Smooth muscle cell (in vitro differentiated cells): Measurements from ENCODE around the gene PRR7. TPM values are rescaled to one million over a fixed set of nuclear protein-coding genes. Genes with fewer than 3 reads are reported as not detected.

Source experiments
- DNase-seq: peaks from one replicate; lab custom pipeline; 2025; ENCODE audit not compliant: unreplicated experiment; lab: John Stamatoyannopoulos, UW
- H2AFZ ChIP-seq: fragments of 200-600 bp; sonication (generic); 2 replicates; pipeline ENCODE4 v1.6.0; 2016; ENCODE audit warnings: antibody characterized with exemption, low read depth, mild to moderate bottlenecking
- H3F3A ChIP-seq: fragments of 200-600 bp; sonication (generic); 2 replicates; pipeline ENCODE4 v1.6.0; 2017; ENCODE audit warnings: antibody characterized with exemption, low read depth
- H3K27ac ChIP-seq: fragments of 200-600 bp; sonication (generic); 2 replicates; pipeline ENCODE4 v1.5.1; 2016; ENCODE audit warnings: low read depth, mild to moderate bottlenecking
- H3K27me3 ChIP-seq: fragments of 200-600 bp; sonication (generic); 2 replicates; pipeline ENCODE4 v1.6.1; 2016; ENCODE audit warnings: low read depth, mild to moderate bottlenecking
- H3K36me3 ChIP-seq: fragments of 200-600 bp; sonication (generic); 2 replicates; pipeline ENCODE4 v1.5.1; 2016; ENCODE audit warnings: low read depth
- H3K4me1 ChIP-seq: fragments of 200-600 bp; sonication (generic); 2 replicates; pipeline ENCODE4 v1.5.1; 2016; ENCODE audit warnings: low read depth
- H3K4me2 ChIP-seq: fragments of 200-600 bp; sonication (generic); 2 replicates; pipeline ENCODE4 v1.6.0; 2016; ENCODE audit warnings: mild to moderate bottlenecking
- H3K4me3 ChIP-seq: fragments of 200-600 bp; sonication (generic); 2 replicates; pipeline ENCODE4 v1.5.1; 2016; ENCODE audit warnings: mild to moderate bottlenecking
- H3K79me2 ChIP-seq: fragments of 200-600 bp; sonication (generic); 2 replicates; pipeline ENCODE4 v1.6.0; 2016; ENCODE audit warnings: low read depth, mild to moderate bottlenecking
- H3K9ac ChIP-seq: fragments of 200-600 bp; sonication (generic); 2 replicates; pipeline ENCODE4 v1.6.0; 2016; ENCODE audit warnings: low read depth
- H3K9me3 ChIP-seq: fragments of 200-600 bp; sonication (generic); replicated peaks from 2 replicates; pipeline ENCODE4 v1.5.1; 2016; ENCODE audit warnings: low read depth
- H4K20me1 ChIP-seq: fragments of 200-600 bp; sonication (generic); 2 replicates; pipeline ENCODE4 v1.6.0; 2016; ENCODE audit warnings: low read depth
- CTCF ChIP-seq: fragments of 200-600 bp; sonication (generic); IDR thresholded peaks from 2 replicates; pipeline ENCODE4 v1.5.1; 2017; ENCODE audit warnings: borderline replicate concordance, mild to moderate bottlenecking, antibody characterized with exemption; ENCODE audit not compliant: insufficient read depth, poor library complexity, severe bottlenecking
- WGBS: methylation state at CpG from one replicate; pipeline ENCODE4 v1.1.7; 2016; ENCODE audit warnings: low lambda C conversion rate; 5-methylcytosine and 5-hydroxymethylcytosine counted together
- polyA plus RNA-seq: library from polyadenylated mRNA; unstranded; fragments of >200 nt; fragmentation: Nextera tagmentation; extraction: Ambion mirVana; gene quantifications from 2 replicates; pipeline ENCODE4 v1.2.1, GENCODE V29; 2016
- total RNA-seq: library from RNA; depleted of rRNA; stranded (reverse); fragments of >200 nt; gene quantifications from 2 replicates; pipeline ENCODE4 v1.2.3, GENCODE V29; 2014

The PRR7 gene
- total and polyA plus RNA-seq, 2 experiments from 2014 or later: 6.5 to 31.9 TPM

GRCh38 chr5:177487144-177487543 lies 40.5 kb downstream of the PRR7 start:
- Histone ChIP-seq H3K4me3 (no peak overlapping the region), H4K20me1 (peaks cover 100% of the 10 kb centered on the region), H3K9ac (no peak overlapping the region), H3K4me2 (no peak overlapping the region), H3K27ac (no peak overlapping the region), H3K79me2 (peaks cover 22% of the 10 kb centered on the region), H3F3A (peaks cover 47% of the 10 kb centered on the region), H2AFZ (no peak overlapping the region), H3K9me3 (no peaks in the 10 kb centered on the region), H3K27me3 (no peaks in the 10 kb centered on the region), H3K36me3 (no peaks in the 10 kb centered on the region), H3K4me1 (peaks cover 6% of the 10 kb centered on the region)
- no peak for TF ChIP-seq CTCF
- 100% methylated on average over 8 of the region's 8 CpGs for WGBS
- DNase-seq: no peak

- peaks cover 6% of the 10 kb centered on the region for H3K4me1 ChIP-seq
- no peaks in the 10 kb centered on the region for H3K36me3 ChIP-seq
- no peak overlapping the region for H3K4me2 ChIP-seq
- no peaks in the 10 kb centered on the region for H3K9me3 ChIP-seq
- H4K20me1 ChIP-seq: peaks cover 100% of the 10 kb centered on the region
- H3K9ac ChIP-seq: no peak overlapping the region
- H3K79me2 ChIP-seq: peaks cover 30% of the 10 kb centered on the region
- no peak for TF ChIP-seq CTCF
- H3K4me3 ChIP-seq: no peak overlapping the region
- H2AFZ ChIP-seq: no peak overlapping the region
- no peaks in the 10 kb centered on the region for H3K27me3 ChIP-seq
- DNase-seq: no peak
- no peak overlapping the region for H3K27ac ChIP-seq
- H3F3A ChIP-seq: peaks cover 50% of the 10 kb centered on the region
- WGBS: 97% methylated on average over 15 of the region's 15 CpGs
These were observed 41.4 kb downstream of the PRR7 start for GRCh38 chr5:177487975-177488374.

DNA sequence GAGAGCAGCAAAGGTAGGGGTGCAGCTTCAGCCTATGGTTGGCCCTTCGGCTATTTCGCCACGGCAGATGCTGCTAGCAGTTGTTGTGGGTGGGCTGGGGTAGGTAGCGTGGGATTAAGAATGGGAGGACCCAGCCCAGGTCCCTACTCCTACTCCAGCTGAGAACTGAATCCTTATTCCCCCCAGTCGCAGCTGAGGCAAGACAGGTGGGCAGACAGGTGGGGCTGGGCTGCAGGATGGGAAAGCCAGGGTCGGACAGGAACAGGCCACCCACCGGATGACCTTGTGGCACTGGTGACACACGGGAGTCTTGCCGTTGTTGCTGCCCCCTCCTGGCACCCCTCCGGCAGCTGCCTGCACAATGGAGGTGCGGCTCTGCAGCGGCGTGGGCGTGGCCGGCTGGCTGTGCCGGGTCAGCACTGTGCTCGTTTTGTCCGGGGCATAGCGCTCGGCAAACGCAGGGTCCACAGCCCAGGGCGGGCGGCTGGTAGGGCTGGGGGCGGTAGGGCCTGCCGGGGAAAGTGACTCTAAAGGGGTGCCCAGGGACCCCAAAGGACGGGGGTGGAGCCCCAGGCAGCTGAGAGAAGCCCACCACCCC lies 42.6 kb downstream of the PRR7 start:
- Histone ChIP-seq H3K4me2 (no peak overlapping the region), H2AFZ (no peak overlapping the region), H4K20me1 (peaks cover 100% of the 10 kb centered on the region), H3F3A (peaks cover 50% of the 10 kb centered on the region), H3K4me3 (no peak overlapping the region), H3K4me1 (peaks cover 16% of the 10 kb centered on the region), H3K27me3 (no peaks in the 10 kb centered on the region), H3K79me2 (peaks cover 43% of the 10 kb centered on the region), H3K36me3 (no peaks in the 10 kb centered on the region), H3K9ac (no peak overlapping the region), H3K27ac (no peak overlapping the region), H3K9me3 (no peaks in the 10 kb centered on the region)
- no peak for DNase-seq
- 90% methylated on average over 23 of the region's 26 CpGs for WGBS
- no peak for TF ChIP-seq CTCF
